ENCODE results near the gene C1QL2.

C1QL2 gene

GRCh38 chr2:119158563-119159347 is at the start of gene C1QL2:
Gene C1QL2 (minus strand): TSS chr2:119158751. CDS start chr2:119158269, 482 bp downstream.
- DNase-seq: peak; percentile 55

GRCh38 chr2:119207447-119207846 is 48.9 kb upstream of the C1QL2 start:
- no peak for DNase-seq

GRCh38 chr2:119206201-119206600 is 47.6 kb upstream of the C1QL2 start:
- DNase-seq: no peak

- no peak for DNase-seq
Measured at GRCh38 chr2:119205001-119205706, 46.6 kb upstream of the C1QL2 start.

- no peak for DNase-seq
Measured at GRCh38 chr2:119204525-119204924, 46.0 kb upstream of the C1QL2 start.

- no peak for DNase-seq
Measured at GRCh38 chr2:119202610-119203310, 44.2 kb upstream of the C1QL2 start.

GRCh38 chr2:119201815-119202214 is 43.3 kb upstream of the C1QL2 start:
- DNase-seq: no peak

GRCh38 chr2:119198240-119198840 is 39.8 kb upstream of the C1QL2 start:
- DNase-seq: no peak

- no peak for DNase-seq
Measured at GRCh38 chr2:119197529-119198239, 39.1 kb upstream of the C1QL2 start.

GRCh38 chr2:119197126-119197405 is 38.5 kb upstream of the C1QL2 start:
- no peak for DNase-seq

GRCh38 chr2:119196301-119197125 is 38.0 kb upstream of the C1QL2 start:
- no peak for DNase-seq

GRCh38 chr2:119195887-119196286 is 37.3 kb upstream of the C1QL2 start:
- no peak for DNase-seq

- no peak for DNase-seq
Measured at GRCh38 chr2:119195001-119195400, 36.5 kb upstream of the C1QL2 start.

GRCh38 chr2:119192893-119193292 is 34.3 kb upstream of the C1QL2 start:
- no peak for DNase-seq

GRCh38 chr2:119190321-119191111 is 32.0 kb upstream of the C1QL2 start:
- DNase-seq: no peak

GRCh38 chr2:119184512-119184911 is 26.0 kb upstream of the C1QL2 start:
- DNase-seq: no peak

GRCh38 chr2:119181791-119182445 is 23.4 kb upstream of the C1QL2 start:
- no peak for DNase-seq

GRCh38 chr2:119181391-119181790 is 22.8 kb upstream of the C1QL2 start:
- no peak for DNase-seq

- DNase-seq: no peak
Measured at GRCh38 chr2:119180892-119181291, 22.3 kb upstream of the C1QL2 start.

- no peak for DNase-seq
Measured at GRCh38 chr2:119179991-119180390, 21.4 kb upstream of the C1QL2 start.

- DNase-seq: no peak
Measured at GRCh38 chr2:119179202-119179601, 20.7 kb upstream of the C1QL2 start.
